Psoas muscle (tissue), 8 donors: ENCODE data around the gene NOX5. TPM values are rescaled to one million over a fixed set of nuclear protein-coding genes. Genes with fewer than 3 reads are reported as not detected.

Source experiments
- ATAC-seq, 4 donors: fragments of 200-7000 bp; cut with Tn5 transposase; one replicate each; pipeline ENCODE4 v1.9.1; 2020; ENCODE audit warnings: moderate library complexity in 3 of 4, mild to moderate bottlenecking in 2 of 4
- DNase-seq, 2 donors: peaks; one replicate each; pipeline ENCODE4 v3.0.0-alpha.2; 2020
- H3K27ac ChIP-seq: fragments of 200-600 bp; one replicate; pipeline ENCODE4 v1.8.0; 2022
- H3K27me3 ChIP-seq, 3 donors: fragments of 200-600 bp in 1 of 3; one replicate each; pipeline versions ENCODE4 v1.6.1 to v1.8.0; 2013 to 2022; ENCODE audit warnings: low read length in 2 of 3, mild to moderate bottlenecking in 2 of 3, moderate library complexity in 1 of 3; ENCODE audit not compliant: insufficient read depth in 3 of 3
- H3K36me3 ChIP-seq, 2 donors: fragments of 200-600 bp in 1 of 2; one replicate each; pipeline versions ENCODE4 v1.6.1 to v1.8.0; 2013 to 2022; ENCODE audit warnings: low read depth in 1 of 2, mild to moderate bottlenecking in 1 of 2, moderate library complexity in 1 of 2; ENCODE audit not compliant: insufficient read depth in 1 of 2
- H3K4me1 ChIP-seq: fragments of 200-600 bp; one replicate; pipeline ENCODE4 v1.8.0; 2022
- H3K4me3 ChIP-seq: fragments of 200-600 bp; one replicate; pipeline ENCODE4 v1.8.0; 2022; ENCODE audit warnings: mild to moderate bottlenecking
- H3K9me3 ChIP-seq: fragments of 200-600 bp; one replicate; pipeline ENCODE4 v1.8.0; 2022
- WGBS, 3 donors: extraction: QIAGEN DNeasy Blood & Tissue Kit; methylation state at CpG; one replicate each; pipeline versions ENCODE4 v1.1.6 to v1.1.7; 2013; 5-methylcytosine and 5-hydroxymethylcytosine counted together
- intact Hi-C, 2 donors: fragments of 100-400 bp; cut with DNase I; formaldehyde crosslinking; loops; one replicate each; pipeline versions ENCODE4 v1.11.0 to v1.14.2; 2022
- polyA plus RNA-seq, 3 donors: library from polyadenylated mRNA; stranded (reverse); fragments of 200-250 nt; gene quantifications; one replicate each; pipeline ENCODE4 v1.2.3, GENCODE V29; 2013
- total RNA-seq, 4 donors: library from RNA; stranded (reverse); fragmentation: NEBNext Ultra II Directional in 2 of 4; extraction: Animal tissue kit (Norgen Biotek cat#: 25700) in 2 of 4; gene quantifications; one replicate each; pipeline versions ENCODE4 v1.2.1 to v1.2.4, GENCODE V29; 2021 to 2023
- TF ChIP-seq, protein P1 (sequence below): fragments of 200-600 bp; IDR thresholded peaks from one replicate; pipeline ENCODE4 v1.8.0; 2022; ENCODE audit warnings: antibody characterized with exemption
- donor health status: healthy with polysubstance abuse.
- donor health status: DM: no; HTN: no; CAD: no; lungs with moderate emphysema.
- donor health status: Bipolar disorder and iron deficiency.
- donor health status: healthy.
- donor health status: DM: yes; HTN: yes; CAD: no.
- donor health status: DM: no; HTN: no; CAD: no.
- donor health status: DM: no; HTN: no; CAD: no.
- donor health status: DM: yes; HTN: yes; CAD: no.

Gene NOX5
- total and polyA plus RNA-seq, 7 donors: 0.03 to 0.13 (median 0.04) TPM; not detected in 3

DNA sequence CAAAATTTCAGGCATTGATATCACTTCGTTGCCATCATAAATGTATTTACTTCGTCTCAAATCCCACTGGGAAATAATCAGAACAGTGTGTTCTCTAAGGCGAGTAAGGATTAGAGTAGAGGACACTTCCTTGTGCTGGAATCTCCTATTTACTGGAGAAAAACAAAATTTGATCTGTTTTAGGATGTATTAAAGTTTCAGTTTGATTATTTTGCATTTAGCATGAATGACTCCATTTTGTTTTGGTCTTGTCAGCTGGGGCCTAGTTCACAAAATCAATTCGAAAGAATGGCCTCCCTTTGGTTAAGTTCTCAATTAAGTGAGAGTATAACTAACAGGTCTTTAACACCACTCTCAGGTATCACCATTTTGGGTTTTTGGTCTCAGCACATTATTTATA, 11.7 kb upstream of the NOX5 start:
- no peak for ATAC-seq
- no peaks in the 10 kb centered on the region for H3K36me3 ChIP-seq
- 78 to 90% (median 89%) methylated on average over 4 of the region's 4 CpGs for WGBS, 3 donors
- H3K4me1 ChIP-seq: peaks cover 6% of the 10 kb centered on the region
- no peak for DNase-seq
- intact Hi-C loops: no loop called here
- peaks cover 8% of the 10 kb centered on the region for H3K9me3 ChIP-seq
- no peak overlapping the region for H3K27ac ChIP-seq
- no peak overlapping the region for H3K4me3 ChIP-seq
- no peaks in the 10 kb centered on the region for H3K27me3 ChIP-seq
- TF ChIP-seq, protein P1, sequence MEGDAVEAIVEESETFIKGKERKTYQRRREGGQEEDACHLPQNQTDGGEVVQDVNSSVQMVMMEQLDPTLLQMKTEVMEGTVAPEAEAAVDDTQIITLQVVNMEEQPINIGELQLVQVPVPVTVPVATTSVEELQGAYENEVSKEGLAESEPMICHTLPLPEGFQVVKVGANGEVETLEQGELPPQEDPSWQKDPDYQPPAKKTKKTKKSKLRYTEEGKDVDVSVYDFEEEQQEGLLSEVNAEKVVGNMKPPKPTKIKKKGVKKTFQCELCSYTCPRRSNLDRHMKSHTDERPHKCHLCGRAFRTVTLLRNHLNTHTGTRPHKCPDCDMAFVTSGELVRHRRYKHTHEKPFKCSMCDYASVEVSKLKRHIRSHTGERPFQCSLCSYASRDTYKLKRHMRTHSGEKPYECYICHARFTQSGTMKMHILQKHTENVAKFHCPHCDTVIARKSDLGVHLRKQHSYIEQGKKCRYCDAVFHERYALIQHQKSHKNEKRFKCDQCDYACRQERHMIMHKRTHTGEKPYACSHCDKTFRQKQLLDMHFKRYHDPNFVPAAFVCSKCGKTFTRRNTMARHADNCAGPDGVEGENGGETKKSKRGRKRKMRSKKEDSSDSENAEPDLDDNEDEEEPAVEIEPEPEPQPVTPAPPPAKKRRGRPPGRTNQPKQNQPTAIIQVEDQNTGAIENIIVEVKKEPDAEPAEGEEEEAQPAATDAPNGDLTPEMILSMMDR: no peak

DNA sequence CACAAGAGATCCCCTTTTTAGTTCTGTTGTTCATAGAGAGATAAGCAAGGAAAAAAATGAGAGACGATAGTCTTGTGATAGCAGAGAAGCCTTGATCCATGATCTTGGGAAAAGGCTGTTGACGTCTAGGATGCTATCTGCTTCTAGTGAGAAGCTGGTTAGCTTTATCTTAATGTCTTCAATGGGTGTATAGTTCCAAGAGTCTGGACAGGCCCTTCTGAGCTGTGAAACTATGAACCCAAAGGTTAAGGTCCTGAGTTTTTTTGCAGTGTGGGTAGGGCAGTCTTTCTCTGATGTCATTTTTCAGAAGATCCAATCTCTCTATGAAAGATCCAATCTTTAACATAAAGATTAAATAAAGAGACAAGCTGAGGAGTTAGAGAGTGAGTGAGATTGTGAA, 10.5 kb upstream of the NOX5 start:
- DNase-seq: no peak
- Histone ChIP-seq H3K4me3 (no peak overlapping the region), H3K36me3 (no peaks in the 10 kb centered on the region), H3K27ac (no peak overlapping the region), H3K27me3 (no peaks in the 10 kb centered on the region), H3K9me3 (peaks cover 8% of the 10 kb centered on the region), H3K4me1 (peaks cover 6% of the 10 kb centered on the region)
- intact Hi-C loops: no loop called here
- 89 to 93% (median 92%) methylated on average over 2 of the region's 2 CpGs for WGBS, 3 donors
- TF ChIP-seq, protein P1: no peak
- ATAC-seq: no peak

DNA sequence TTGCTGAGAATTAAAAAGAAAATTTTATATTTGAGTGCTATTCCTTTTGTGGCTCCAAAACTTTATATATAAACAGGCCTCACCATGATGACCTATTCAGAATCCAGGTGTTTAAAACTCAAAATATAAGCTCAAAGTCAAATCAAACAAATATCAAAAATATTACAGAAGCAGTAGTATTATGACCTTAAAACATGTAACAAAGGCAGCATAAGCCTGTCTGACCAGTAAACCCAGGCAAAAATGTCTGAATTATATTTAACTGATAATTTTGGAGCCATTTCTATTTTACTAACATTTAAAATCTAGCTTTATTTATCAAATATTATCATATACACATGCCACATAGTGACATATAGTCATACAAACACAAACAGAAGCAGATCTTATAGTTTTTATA, 6.4 kb upstream of the NOX5 start:
- Histone ChIP-seq H3K4me1 (no peaks in the 10 kb centered on the region), H3K27ac (no peak overlapping the region), H3K9me3 (peaks cover 12% of the 10 kb centered on the region), H3K4me3 (no peak overlapping the region), H3K27me3 (no peaks in the 10 kb centered on the region), H3K36me3 (no peaks in the 10 kb centered on the region)
- TF ChIP-seq, protein P1: no peak
- intact Hi-C loops: no loop called here
- no peak for DNase-seq
- no peak for ATAC-seq

DNA sequence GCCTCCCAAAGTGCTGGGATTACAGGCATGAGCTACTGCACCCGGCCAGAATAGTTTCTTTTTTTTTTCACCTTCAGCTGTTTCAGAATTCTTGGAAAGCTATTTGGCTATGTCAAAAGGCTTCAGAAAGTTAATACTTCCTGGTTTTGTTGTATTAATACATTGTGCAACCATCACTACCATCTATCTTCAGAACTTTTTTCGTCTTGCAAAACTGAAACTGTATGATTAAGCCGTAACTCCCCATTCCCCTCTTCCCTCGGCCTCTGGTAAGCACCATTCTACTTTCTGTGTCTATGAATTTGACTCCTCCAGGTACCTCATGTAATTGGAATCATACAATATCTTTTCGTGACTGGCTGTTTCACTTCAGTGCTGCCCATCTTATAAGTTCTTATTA, 5.2 kb upstream of the NOX5 start:
- Histone ChIP-seq H3K27me3 (no peaks in the 10 kb centered on the region), H3K9me3 (peaks cover 12% of the 10 kb centered on the region), H3K4me1 (no peaks in the 10 kb centered on the region), H3K4me3 (no peak overlapping the region), H3K36me3 (no peaks in the 10 kb centered on the region), H3K27ac (no peak overlapping the region)
- DNase-seq (no peak), ATAC-seq (no peak)
- 77 to 78% (median 77%) methylated on average over 5 of the region's 5 CpGs for whole genome bisulfite sequencing, 3 donors
- intact Hi-C loops: no loop called here
- TF ChIP-seq, protein P1: no peak

DNA sequence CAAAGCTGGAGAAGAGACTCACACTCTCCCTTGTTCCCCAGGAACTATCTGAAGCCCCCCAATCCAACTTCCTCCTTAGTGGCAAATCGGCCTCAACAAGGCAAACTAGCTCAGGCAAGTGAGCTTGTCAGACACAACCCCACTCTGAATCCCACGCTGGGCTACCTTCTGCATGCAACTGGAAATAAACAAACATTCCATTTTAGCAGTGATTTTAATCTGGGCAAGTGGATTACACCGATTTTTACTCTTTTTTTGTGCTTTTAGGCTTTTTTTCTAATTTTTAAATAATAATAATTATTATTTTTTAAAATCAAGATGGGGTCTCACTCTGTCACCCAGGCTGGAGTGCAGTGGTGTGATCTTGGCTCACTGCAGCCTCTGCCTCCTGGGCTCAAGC, 2.9 kb upstream of the NOX5 start:
- no peak overlapping the region for H3K4me3 ChIP-seq
- WGBS, 3 donors: 86 to 91% (median 89%) methylated on average over 3 of the region's 3 CpGs
- TF ChIP-seq, protein P1: no peak
- H3K27me3 ChIP-seq: no peaks in the 10 kb centered on the region
- H3K4me1 ChIP-seq: no peaks in the 10 kb centered on the region
- H3K27ac ChIP-seq: no peak overlapping the region
- no peak for ATAC-seq
- H3K9me3 ChIP-seq: peaks cover 12% of the 10 kb centered on the region
- intact Hi-C loops: no loop called here
- no peak for DNase-seq
- no peaks in the 10 kb centered on the region for H3K36me3 ChIP-seq
